ENCODE measurements around the gene ENO3.

ENO3 gene

DNA sequence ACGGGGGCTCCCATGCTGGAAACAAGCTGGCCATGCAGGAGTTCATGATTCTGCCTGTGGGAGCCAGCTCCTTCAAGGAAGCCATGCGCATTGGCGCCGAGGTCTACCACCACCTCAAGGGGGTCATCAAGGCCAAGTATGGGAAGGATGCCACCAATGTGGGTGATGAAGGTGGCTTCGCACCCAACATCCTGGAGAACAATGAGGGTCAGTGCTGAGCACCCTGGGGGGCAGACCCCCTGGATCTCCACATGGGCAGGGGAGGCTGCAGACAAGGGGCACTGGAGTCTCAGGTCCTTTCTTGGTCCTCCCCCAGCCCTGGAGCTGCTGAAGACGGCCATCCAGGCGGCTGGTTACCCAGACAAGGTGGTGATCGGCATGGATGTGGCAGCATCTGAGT is 4.2 kb downstream of the ENO3 start:
- Histone ChIP-seq H3K9me3 (ENCODE audit: control insufficient read depth, insufficient read depth, low read length) (no peaks in the 10 kb centered on the region), H3K36me3 (ENCODE audit: control insufficient read depth, low read length) (peaks cover 8% of the 10 kb centered on the region), H3K27me3 (ENCODE audit: control insufficient read depth, low read length) (no peaks in the 10 kb centered on the region), H3K27ac (ENCODE audit: low read depth, low read length) (no peak overlapping the region), H3K4me3 (ENCODE audit: low read length) (no peak overlapping the region), H3K4me1 (ENCODE audit: control insufficient read depth, low read length) (peaks cover 19% of the 10 kb centered on the region), H4K20me1 (ENCODE audit: control insufficient read depth, insufficient read depth, low read depth, low read length) (no peaks in the 10 kb centered on the region), H3K9me2 (replicated peaks; ENCODE audit: control insufficient read depth, low read length) (no peaks in the 10 kb centered on the region), H3K4me2 (ENCODE audit: low read length) (no peak overlapping the region), H3F3A (ENCODE audit: control insufficient read depth, insufficient read depth) (peaks cover 6% of the 10 kb centered on the region; the same call in 1 of the 2 replicates), H3K79me2 (ENCODE audit: control insufficient read depth, low read length) (peaks cover 9% of the 10 kb centered on the region)
- TF ChIP-seq, protein P1, sequence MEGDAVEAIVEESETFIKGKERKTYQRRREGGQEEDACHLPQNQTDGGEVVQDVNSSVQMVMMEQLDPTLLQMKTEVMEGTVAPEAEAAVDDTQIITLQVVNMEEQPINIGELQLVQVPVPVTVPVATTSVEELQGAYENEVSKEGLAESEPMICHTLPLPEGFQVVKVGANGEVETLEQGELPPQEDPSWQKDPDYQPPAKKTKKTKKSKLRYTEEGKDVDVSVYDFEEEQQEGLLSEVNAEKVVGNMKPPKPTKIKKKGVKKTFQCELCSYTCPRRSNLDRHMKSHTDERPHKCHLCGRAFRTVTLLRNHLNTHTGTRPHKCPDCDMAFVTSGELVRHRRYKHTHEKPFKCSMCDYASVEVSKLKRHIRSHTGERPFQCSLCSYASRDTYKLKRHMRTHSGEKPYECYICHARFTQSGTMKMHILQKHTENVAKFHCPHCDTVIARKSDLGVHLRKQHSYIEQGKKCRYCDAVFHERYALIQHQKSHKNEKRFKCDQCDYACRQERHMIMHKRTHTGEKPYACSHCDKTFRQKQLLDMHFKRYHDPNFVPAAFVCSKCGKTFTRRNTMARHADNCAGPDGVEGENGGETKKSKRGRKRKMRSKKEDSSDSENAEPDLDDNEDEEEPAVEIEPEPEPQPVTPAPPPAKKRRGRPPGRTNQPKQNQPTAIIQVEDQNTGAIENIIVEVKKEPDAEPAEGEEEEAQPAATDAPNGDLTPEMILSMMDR (IDR thresholded peaks at IDR 0.05; ENCODE audit: low read depth, low read length, poor library complexity, severe bottlenecking), result no peak
- TF ChIP-seq EZH2phosphoT487 (IDR thresholded peaks at IDR 0.05; ENCODE audit: borderline replicate concordance, low read length), result no peak

DNA sequence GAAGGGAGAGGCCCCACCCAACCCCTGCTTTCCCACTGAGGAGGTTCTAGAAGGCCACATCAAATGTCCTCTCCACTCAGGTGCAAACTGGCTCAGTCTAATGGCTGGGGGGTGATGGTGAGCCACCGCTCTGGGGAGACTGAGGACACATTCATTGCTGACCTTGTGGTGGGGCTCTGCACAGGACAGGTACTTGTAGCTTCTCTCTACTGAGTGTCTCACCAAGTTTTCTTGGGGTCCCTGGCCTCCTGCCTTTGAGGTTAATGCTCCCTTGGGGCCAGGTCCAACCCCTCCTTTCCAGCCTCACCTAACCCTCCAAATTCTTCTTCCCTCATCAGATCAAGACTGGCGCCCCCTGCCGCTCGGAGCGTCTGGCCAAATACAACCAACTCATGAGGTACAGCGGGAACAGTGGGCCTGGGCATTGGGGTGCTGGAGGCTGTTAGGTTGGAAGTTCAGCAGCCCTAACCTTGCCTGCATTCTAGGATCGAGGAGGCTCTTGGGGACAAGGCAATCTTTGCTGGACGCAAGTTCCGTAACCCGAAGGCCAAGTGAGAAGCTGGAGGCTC is 5.7 kb downstream of the ENO3 start:
- no peaks in the 10 kb centered on the region for H3K9me3 ChIP-seq (ENCODE audit: control insufficient read depth, insufficient read depth, low read length)
- peaks cover 6% of the 10 kb centered on the region; the same call in 1 of the 2 replicates for H3F3A ChIP-seq (ENCODE audit: control insufficient read depth, insufficient read depth)
- H3K9me2 ChIP-seq (replicated peaks; ENCODE audit: control insufficient read depth, low read length), result no peaks in the 10 kb centered on the region
- no peaks in the 10 kb centered on the region for H3K79me2 ChIP-seq (ENCODE audit: control insufficient read depth, low read length)
- no peak overlapping the region for H3K4me3 ChIP-seq (ENCODE audit: low read length)
- H3K4me1 ChIP-seq (ENCODE audit: control insufficient read depth, low read length), result peaks cover 4% of the 10 kb centered on the region
- H3K36me3 ChIP-seq (ENCODE audit: control insufficient read depth, low read length), result peaks cover 15% of the 10 kb centered on the region
- no peak overlapping the region for H3K4me2 ChIP-seq (ENCODE audit: low read length)
- no peak for TF ChIP-seq EZH2phosphoT487 (IDR thresholded peaks at IDR 0.05; ENCODE audit: borderline replicate concordance, low read length)
- TF ChIP-seq, protein P1 (IDR thresholded peaks at IDR 0.05; ENCODE audit: low read depth, low read length, poor library complexity, severe bottlenecking), result peak; percentile 57
- no peak overlapping the region for H3K27ac ChIP-seq (ENCODE audit: low read depth, low read length)
- no peaks in the 10 kb centered on the region for H3K27me3 ChIP-seq (ENCODE audit: control insufficient read depth, low read length)
- no peaks in the 10 kb centered on the region for H4K20me1 ChIP-seq (ENCODE audit: control insufficient read depth, insufficient read depth, low read depth, low read length)

DNA sequence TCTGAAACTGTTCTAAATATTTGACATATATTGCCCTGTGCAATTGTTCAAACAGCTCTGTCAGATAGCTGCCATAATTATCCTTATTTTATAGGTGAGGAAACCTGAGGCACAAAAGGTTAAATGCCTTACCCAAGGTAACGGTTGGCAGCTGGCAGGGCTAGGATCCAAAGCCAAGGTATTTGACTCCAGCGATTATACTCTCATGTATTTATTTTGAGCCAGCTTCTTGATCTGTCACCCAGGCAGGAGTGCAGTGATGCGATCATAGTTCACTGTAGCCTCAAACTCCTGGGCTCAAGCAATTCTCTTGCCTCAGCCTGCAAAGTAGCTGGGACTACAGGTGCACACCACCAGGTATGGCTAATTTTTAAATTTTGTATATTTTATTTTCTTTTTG is 7.2 kb downstream of the ENO3 start:
- Histone ChIP-seq H3K9me3 (ENCODE audit: control insufficient read depth, insufficient read depth, low read length) (no peaks in the 10 kb centered on the region), H3K9me2 (replicated peaks; ENCODE audit: control insufficient read depth, low read length) (no peaks in the 10 kb centered on the region), H3K4me3 (ENCODE audit: low read length) (no peak overlapping the region), H3K27ac (ENCODE audit: low read depth, low read length) (no peak overlapping the region), H3K4me2 (ENCODE audit: low read length) (no peak overlapping the region), H3F3A (ENCODE audit: control insufficient read depth, insufficient read depth) (peaks cover 6% of the 10 kb centered on the region; the same call in 1 of the 2 replicates), H4K20me1 (ENCODE audit: control insufficient read depth, insufficient read depth, low read depth, low read length) (no peaks in the 10 kb centered on the region), H3K79me2 (ENCODE audit: control insufficient read depth, low read length) (no peaks in the 10 kb centered on the region), H3K27me3 (ENCODE audit: control insufficient read depth, low read length) (no peaks in the 10 kb centered on the region), H3K4me1 (ENCODE audit: control insufficient read depth, low read length) (no peaks in the 10 kb centered on the region), H3K36me3 (ENCODE audit: control insufficient read depth, low read length) (peaks cover 15% of the 10 kb centered on the region)
- TF ChIP-seq EZH2phosphoT487 (IDR thresholded peaks at IDR 0.05; ENCODE audit: borderline replicate concordance, low read length), result no peak

DNA sequence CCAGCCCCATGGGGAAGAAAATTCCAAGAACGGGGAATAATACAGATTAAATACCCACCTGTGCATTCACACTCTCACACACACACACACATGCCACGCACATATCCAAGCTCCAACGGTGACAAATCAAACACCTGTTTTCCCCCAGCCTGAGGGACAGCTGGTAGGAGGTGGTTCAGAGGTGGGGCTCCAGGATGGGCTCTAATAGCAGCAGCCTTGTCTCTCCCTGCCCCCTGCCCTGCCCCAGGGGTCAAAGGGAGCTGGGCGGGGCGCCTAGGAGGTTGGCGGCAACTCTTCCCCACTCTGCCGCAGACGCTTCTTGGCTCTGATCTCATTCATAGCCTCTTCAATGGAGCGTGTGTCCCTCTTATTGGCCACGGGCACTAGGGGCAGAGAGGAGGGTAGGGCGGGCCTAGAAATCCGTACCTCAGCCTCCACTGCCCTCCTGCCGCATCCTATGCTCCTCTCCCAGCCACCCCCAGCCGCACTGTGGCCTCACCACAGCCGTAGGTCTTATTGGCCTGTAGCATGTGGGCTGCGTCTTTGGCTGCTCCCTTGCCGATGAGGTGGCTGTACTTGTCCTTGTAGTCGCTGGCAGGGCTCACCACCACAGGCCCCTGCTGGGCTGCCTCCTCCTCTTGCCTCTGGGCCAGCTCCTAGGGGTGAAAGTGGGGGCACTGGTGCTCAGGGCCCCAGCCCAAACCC is 8.5 kb downstream of the ENO3 start:
- H3K27ac ChIP-seq (ENCODE audit: low read depth, low read length), result no peak overlapping the region

More for the DNA sequence above, 8.5 kb downstream of the ENO3 start:
- H4K20me1 ChIP-seq (ENCODE audit: control insufficient read depth, insufficient read depth, low read depth, low read length), result no peaks in the 10 kb centered on the region
- H3K4me2 ChIP-seq (ENCODE audit: low read length), result no peak overlapping the region
- no peaks in the 10 kb centered on the region for H3K9me2 ChIP-seq (replicated peaks; ENCODE audit: control insufficient read depth, low read length)
- H3K9me3 ChIP-seq (ENCODE audit: control insufficient read depth, insufficient read depth, low read length), result no peaks in the 10 kb centered on the region
- H3K4me1 ChIP-seq (ENCODE audit: control insufficient read depth, low read length), result no peaks in the 10 kb centered on the region
- H3K36me3 ChIP-seq (ENCODE audit: control insufficient read depth, low read length), result peaks cover 15% of the 10 kb centered on the region
- no peaks in the 10 kb centered on the region for H3K27me3 ChIP-seq (ENCODE audit: control insufficient read depth, low read length)
- TF ChIP-seq EZH2phosphoT487 (IDR thresholded peaks at IDR 0.05; ENCODE audit: borderline replicate concordance, low read length), result no peak
- TF ChIP-seq, protein P1 (IDR thresholded peaks at IDR 0.05; ENCODE audit: low read depth, low read length, poor library complexity, severe bottlenecking), result no peak
- H3K79me2 ChIP-seq (ENCODE audit: control insufficient read depth, low read length), result no peaks in the 10 kb centered on the region
- no peak overlapping the region for H3K4me3 ChIP-seq (ENCODE audit: low read length)
- peaks cover 6% of the 10 kb centered on the region; the same call in 1 of the 2 replicates for H3F3A ChIP-seq (ENCODE audit: control insufficient read depth, insufficient read depth)
